GM18951 (cell line): ENCODE results near the gene RAD52.

Source experiments
- POLR2A ChIP-seq: IDR thresholded peaks from 4 replicates; pipeline ENCODE4 v1.6.1; 2011; ENCODE audit warnings: mild to moderate bottlenecking; ENCODE audit not compliant: insufficient read length, insufficient read depth; ENCODE audit errors: extremely low read depth
- in situ Hi-C: fragments of 300-500 bp; cut with MboI; formaldehyde crosslinking; loops from one replicate; pipeline ENCODE4 v1.12.0; 2022; ENCODE audit warnings: low sequenced_read_pairs, mixed read lengths, inconsistent platforms; ENCODE audit not compliant: unreplicated experiment

Gene RAD52

GRCh38 chr12:979349-979748, 29.9 kb upstream of the RAD52 start:
- in situ Hi-C loops, result no loop called here
- TF ChIP-seq POLR2A, result no peak

- TF ChIP-seq POLR2A, result no peak
- in situ Hi-C loops, result no loop called here
These were observed 27.7 kb upstream of the RAD52 start for GRCh38 chr12:977156-977555.

- no peak for TF ChIP-seq POLR2A
- in situ Hi-C loops, result no loop called here
These were observed 27.1 kb upstream of the RAD52 start for GRCh38 chr12:976644-977043.

- in situ Hi-C loops, result no loop called here
- TF ChIP-seq POLR2A, result no peak
These were observed 24.9 kb upstream of the RAD52 start for GRCh38 chr12:974271-974862.

GRCh38 chr12:971991-972390, 22.5 kb upstream of the RAD52 start:
- TF ChIP-seq POLR2A, result no peak
- in situ Hi-C loops, result no loop called here

- in situ Hi-C loops, result no loop called here
- no peak for TF ChIP-seq POLR2A
These were observed 20.3 kb upstream of the RAD52 start for GRCh38 chr12:969821-970220.

- TF ChIP-seq POLR2A, result no peak
- in situ Hi-C loops, result no loop called here
These were observed 19.1 kb upstream of the RAD52 start for GRCh38 chr12:968545-968944.

- in situ Hi-C loops, result no loop called here
- no peak for TF ChIP-seq POLR2A
These were observed 18.1 kb upstream of the RAD52 start for GRCh38 chr12:967641-968040.

- in situ Hi-C loops, result no loop called here
- TF ChIP-seq POLR2A, result no peak
These were observed 17.2 kb upstream of the RAD52 start for GRCh38 chr12:966724-967123.

GRCh38 chr12:958588-959123, 9.2 kb upstream of the RAD52 start:
- TF ChIP-seq POLR2A, result no peak
- in situ Hi-C loops, result loop anchor here (10.0 kb wide), 1 partner anchor 394 kb away; no protein-coding TSS in a partner anchor

- TF ChIP-seq POLR2A, result no peak
- in situ Hi-C loops, result loop anchor here (10.0 kb wide), 1 partner anchor 391 kb away; no protein-coding TSS in a partner anchor
These were observed 6.4 kb upstream of the RAD52 start for GRCh38 chr12:955939-956338.

GRCh38 chr12:954741-955140, 5.2 kb upstream of the RAD52 start:
- no peak for TF ChIP-seq POLR2A
- in situ Hi-C loops, result loop anchor here (10.0 kb wide), 1 partner anchor 390 kb away; no protein-coding TSS in a partner anchor

- in situ Hi-C loops, result loop anchor here (10.0 kb wide), 1 partner anchor 389 kb away; no protein-coding TSS in a partner anchor
- no peak for TF ChIP-seq POLR2A
These were observed 4.3 kb upstream of the RAD52 start for GRCh38 chr12:953776-954175.

GRCh38 chr12:951176-951575, 1.7 kb upstream of the RAD52 start:
- in situ Hi-C loops, result loop anchor here (10.0 kb wide), 1 partner anchor 386 kb away; no protein-coding TSS in a partner anchor
- no peak for TF ChIP-seq POLR2A
